Aorta (tissue), 5 donors: ENCODE measurements around the gene PDCD1LG2. TPM values are rescaled to one million over a fixed set of nuclear protein-coding genes. Genes with fewer than 3 reads are reported as not detected.

ENCODE experiments used
- ATAC-seq: fragments of 200-7000 bp; cut with Tn5 transposase; one replicate; pipeline ENCODE4 v1.9.1; 2022; ENCODE audit warnings: moderate library complexity; ENCODE audit not compliant: low FRiP score
- DNase-seq, 2 donors: peaks; one replicate each; pipeline ENCODE4 v3.0.0-alpha.2; 2020
- H3K27ac ChIP-seq, 2 donors: one replicate each; pipeline ENCODE4 v1.5.1; 2013; ENCODE audit warnings: low read length in 2 of 2, mild to moderate bottlenecking in 2 of 2, moderate library complexity in 2 of 2, control low read depth in 1 of 2, inconsistent platforms in 1 of 2, low read depth in 1 of 2
- H3K27me3 ChIP-seq, 2 donors: one replicate each; pipeline ENCODE4 v1.6.1; 2013; ENCODE audit warnings: control low read depth in 1 of 2, low read length in 1 of 2, mild to moderate bottlenecking in 1 of 2, moderate library complexity in 1 of 2; ENCODE audit not compliant: insufficient read depth in 2 of 2, control insufficient read depth in 1 of 2
- H3K36me3 ChIP-seq, 2 donors: one replicate each; pipeline ENCODE4 v1.6.1; 2013; ENCODE audit warnings: control low read depth in 1 of 2, low read length in 1 of 2, mild to moderate bottlenecking in 1 of 2; ENCODE audit not compliant: insufficient read depth in 2 of 2, control insufficient read depth in 1 of 2
- H3K4me1 ChIP-seq, 2 donors: one replicate each; pipeline ENCODE4 v1.6.1; 2013; ENCODE audit warnings: low read length in 2 of 2, control low read depth in 1 of 2, mild to moderate bottlenecking in 1 of 2, moderate library complexity in 1 of 2; ENCODE audit not compliant: insufficient read depth in 2 of 2, control insufficient read depth in 1 of 2
- H3K4me3 ChIP-seq, 2 donors: one replicate each; pipeline ENCODE4 v1.5.1; 2013; ENCODE audit warnings: low read length in 2 of 2, control low read depth in 1 of 2, mild to moderate bottlenecking in 1 of 2
- H3K9me3 ChIP-seq: one replicate; pipeline ENCODE4 v1.6.1; 2013; ENCODE audit warnings: mild to moderate bottlenecking, low read length; ENCODE audit not compliant: control insufficient read depth
- WGBS, 2 donors: extraction: QIAGEN DNeasy Blood & Tissue Kit; methylation state at CpG; one replicate each; pipeline ENCODE4 v1.1.7; 2013; 5-methylcytosine and 5-hydroxymethylcytosine counted together
- intact Hi-C, 2 donors: fragments of 100-400 bp; cut with DNase I; formaldehyde crosslinking; loops; one replicate each; pipeline versions ENCODE4 v1.14.2 to v1.15.0; 2022
- polyA plus RNA-seq, 2 donors: library from polyadenylated mRNA; stranded (reverse); fragments of 200-250 nt; gene quantifications; one replicate each; pipeline ENCODE4 v1.2.3, GENCODE V29; 2013
- total RNA-seq, 2 donors: library from RNA; stranded (reverse); fragmentation: NEBNext Ultra II Directional; extraction: Animal tissue kit (Norgen Biotek cat#: 25700); gene quantifications; one replicate each; pipeline ENCODE4 v1.2.1, GENCODE V29; 2021
- donor health status: healthy with polysubstance abuse.
- donor health status: Bipolar disorder and iron deficiency.
- donor health status: DM: no; HTN: no; CAD: no.
- donor health status: DM: no; HTN: no; CAD: no.
- donor health status: DM: yes; HTN: yes; CAD: no.

Gene PDCD1LG2
- total and polyA plus RNA-seq, 4 donors, result 1.6 to 5.4 (median 4.5) TPM

DNA sequence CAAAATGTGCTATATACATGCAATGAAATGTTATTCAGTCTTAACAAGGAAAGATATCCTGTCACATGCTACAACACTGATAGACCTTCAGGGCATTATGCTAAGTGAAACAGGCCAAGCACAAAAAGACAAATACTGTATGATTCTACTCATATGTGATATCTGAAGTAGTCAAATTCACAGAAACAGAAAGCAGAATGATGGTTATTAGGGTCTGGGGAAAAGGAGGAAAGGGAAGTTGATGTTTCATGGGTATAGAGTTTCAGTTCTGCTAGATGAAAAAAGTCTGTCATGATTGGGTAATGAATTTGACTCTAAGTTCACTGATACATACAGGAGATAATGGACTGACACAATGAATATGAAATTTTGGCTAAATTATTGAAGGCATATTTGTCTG, 107.4 kb downstream of the PDCD1LG2 start:
- Histone ChIP-seq H3K4me3 (no peak overlapping the region), H3K4me1 (no peaks in the 10 kb centered on the region), H3K27ac (no peak overlapping the region), H3K27me3 (no peaks in the 10 kb centered on the region), H3K36me3 (no peaks in the 10 kb centered on the region), H3K9me3 (no peaks in the 10 kb centered on the region)
- DNase-seq (no peak), ATAC-seq (no peak)
- intact Hi-C loops, result no loop called here

DNA sequence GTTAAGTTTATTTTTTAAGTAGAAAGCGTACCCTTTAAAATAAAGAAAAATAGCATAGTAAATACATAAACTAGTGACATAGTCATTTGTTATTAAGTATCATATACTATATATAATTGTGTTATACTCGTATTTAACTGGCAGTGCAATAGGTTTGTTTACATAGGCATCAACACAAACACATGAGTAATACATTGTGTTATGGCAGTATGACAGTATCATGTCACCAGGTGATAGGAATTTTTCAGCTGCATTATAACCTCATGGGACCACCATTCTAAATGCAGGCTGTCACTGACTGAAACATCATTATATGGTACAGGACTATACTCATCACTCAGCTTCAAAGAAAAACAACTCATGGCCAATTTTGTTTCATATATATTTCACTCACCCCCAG, 110.2 kb downstream of the PDCD1LG2 start:
- Histone ChIP-seq H3K27ac (no peak overlapping the region), H3K36me3 (no peaks in the 10 kb centered on the region), H3K27me3 (no peaks in the 10 kb centered on the region), H3K4me3 (no peak overlapping the region), H3K9me3 (no peaks in the 10 kb centered on the region), H3K4me1 (peaks cover 2 to 8% of the 10 kb centered on the region in 2 donors)
- ATAC-seq (no peak), DNase-seq (no peak)
- WGBS, 2 donors, result 79 to 84% methylated on average over 2 of the region's 2 CpGs
- intact Hi-C loops, result no loop called here

Other genes starting within 250 kb of the PDCD1LG2 start
- gene RLN2, start 205.8 kb upstream of the PDCD1LG2 start, total RNA-seq, result not detected
- not detected for gene RLN2, start 205.8 kb upstream of the PDCD1LG2 start, polyA plus RNA-seq
- gene RLN1, start 170.7 kb upstream of the PDCD1LG2 start, total RNA-seq, result not detected
- not detected for gene RLN1, start 170.7 kb upstream of the PDCD1LG2 start, polyA plus RNA-seq
- 10 to 100 TPM in 1 of 2 donors, 1 to 10 TPM in 1; 8.8 to 10.6 TPM for gene PLGRKT, start 72.6 kb upstream of the PDCD1LG2 start, total RNA-seq
- 10 to 100 TPM; 12.6 to 31.7 TPM for gene PLGRKT, start 72.6 kb upstream of the PDCD1LG2 start, polyA plus RNA-seq
- gene CD274, start 60.0 kb upstream of the PDCD1LG2 start, total RNA-seq, result 1 to 10 TPM; 3.8 to 5.7 TPM
- gene CD274, start 60.0 kb upstream of the PDCD1LG2 start, polyA plus RNA-seq, result 1 to 10 TPM; 1.9 to 2.1 TPM
- gene RIC1, start 118.6 kb downstream of the PDCD1LG2 start, total RNA-seq, result 10 to 100 TPM; 27.7 to 36.7 TPM
- gene RIC1, start 118.6 kb downstream of the PDCD1LG2 start, polyA plus RNA-seq, result 1 to 10 TPM; 3.0 to 6.9 TPM